GM20000 (cell line): ENCODE measurements around the gene RBM20.
A peak's percentile ranks its signal among the peaks of the same experiment; 100 is the strongest.
"Not testable (repeated sequence)": the region's sequence is repeated elsewhere in the genome, so short reads cannot be mapped to it uniquely, and the experiment has no call there.

Experiments used
- DNase-seq: peaks from one replicate; pipeline ENCODE4 v3.0.0; 2012; ENCODE audit warnings: low spot score
- TF ChIP-seq, protein P1 (sequence below): IDR thresholded peaks from 2 replicates; pipeline ENCODE4 v1.5.1; 2012; ENCODE audit warnings: mild to moderate bottlenecking, control low read depth; ENCODE audit errors: extremely low read depth, missing control alignments

Gene RBM20

GRCh38 chr10:110643653-110644597, at the start of gene RBM20:
Gene RBM20 (plus strand): TSS chr10:110644336. CDS start chr10:110644455, 119 bp downstream.
- TF ChIP-seq, protein P1, sequence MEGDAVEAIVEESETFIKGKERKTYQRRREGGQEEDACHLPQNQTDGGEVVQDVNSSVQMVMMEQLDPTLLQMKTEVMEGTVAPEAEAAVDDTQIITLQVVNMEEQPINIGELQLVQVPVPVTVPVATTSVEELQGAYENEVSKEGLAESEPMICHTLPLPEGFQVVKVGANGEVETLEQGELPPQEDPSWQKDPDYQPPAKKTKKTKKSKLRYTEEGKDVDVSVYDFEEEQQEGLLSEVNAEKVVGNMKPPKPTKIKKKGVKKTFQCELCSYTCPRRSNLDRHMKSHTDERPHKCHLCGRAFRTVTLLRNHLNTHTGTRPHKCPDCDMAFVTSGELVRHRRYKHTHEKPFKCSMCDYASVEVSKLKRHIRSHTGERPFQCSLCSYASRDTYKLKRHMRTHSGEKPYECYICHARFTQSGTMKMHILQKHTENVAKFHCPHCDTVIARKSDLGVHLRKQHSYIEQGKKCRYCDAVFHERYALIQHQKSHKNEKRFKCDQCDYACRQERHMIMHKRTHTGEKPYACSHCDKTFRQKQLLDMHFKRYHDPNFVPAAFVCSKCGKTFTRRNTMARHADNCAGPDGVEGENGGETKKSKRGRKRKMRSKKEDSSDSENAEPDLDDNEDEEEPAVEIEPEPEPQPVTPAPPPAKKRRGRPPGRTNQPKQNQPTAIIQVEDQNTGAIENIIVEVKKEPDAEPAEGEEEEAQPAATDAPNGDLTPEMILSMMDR, result no peak
- peak; percentile 53 for DNase-seq

GRCh38 chr10:110597476-110597875, 46.7 kb upstream of the RBM20 start:
- TF ChIP-seq, protein P1, result no peak
- no peak for DNase-seq

GRCh38 chr10:110600487-110601101, 43.5 kb upstream of the RBM20 start:
- peak; percentile 32 for DNase-seq
- TF ChIP-seq, protein P1, result peak; percentile 40

GRCh38 chr10:110601581-110601980, 42.6 kb upstream of the RBM20 start:
- TF ChIP-seq, protein P1, result no peak
- no peak for DNase-seq

GRCh38 chr10:110608087-110608486, 36.0 kb upstream of the RBM20 start:
- no peak for DNase-seq

GRCh38 chr10:110609605-110610004, 34.5 kb upstream of the RBM20 start:
- TF ChIP-seq, protein P1, result no peak
- no peak for DNase-seq

More at GRCh38 chr10:110608087-110608486, 36.0 kb upstream of the RBM20 start:
- TF ChIP-seq, protein P1, result no peak

DNA sequence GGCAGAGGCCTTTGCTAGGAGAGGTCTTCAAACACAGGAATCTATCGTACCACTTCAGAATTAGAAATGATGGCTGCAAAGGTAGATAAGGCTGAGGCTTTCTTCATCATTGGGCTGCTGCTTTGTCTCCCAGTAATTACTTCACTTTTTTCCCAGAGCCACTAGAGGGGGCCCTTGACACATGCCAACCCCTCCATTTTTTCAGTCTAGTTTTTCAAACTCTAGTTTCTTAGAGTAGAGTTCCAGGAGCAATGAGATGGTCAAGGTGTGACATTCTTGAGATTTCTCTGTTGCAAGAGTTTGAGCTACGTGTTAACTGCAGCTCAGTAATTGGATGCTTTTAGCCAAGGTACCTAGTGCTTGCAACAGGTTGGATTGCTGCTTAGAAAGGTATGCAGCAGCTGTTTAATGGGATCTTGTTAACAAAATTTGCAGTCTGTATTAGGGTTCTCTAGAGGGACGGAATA, 33.8 kb upstream of the RBM20 start:
- TF ChIP-seq, protein P1, result peak; percentile 45
- peak; percentile 62 for DNase-seq

- DNase-seq, result not testable (repeated sequence)
Observed at GRCh38 chr10:110610781-110611180, 33.4 kb upstream of the RBM20 start.
